Activated CD4-positive, alpha-beta T cell treated with anti-CD3 and anti-CD28 coated beads for 1 hour (primary cell): ENCODE data around the gene ZNF664.

ENCODE experiments used
- DNase-seq: peaks from one replicate; pipeline ENCODE4 v3.0.0-alpha.2; 2020

The ZNF664 gene

DNA sequence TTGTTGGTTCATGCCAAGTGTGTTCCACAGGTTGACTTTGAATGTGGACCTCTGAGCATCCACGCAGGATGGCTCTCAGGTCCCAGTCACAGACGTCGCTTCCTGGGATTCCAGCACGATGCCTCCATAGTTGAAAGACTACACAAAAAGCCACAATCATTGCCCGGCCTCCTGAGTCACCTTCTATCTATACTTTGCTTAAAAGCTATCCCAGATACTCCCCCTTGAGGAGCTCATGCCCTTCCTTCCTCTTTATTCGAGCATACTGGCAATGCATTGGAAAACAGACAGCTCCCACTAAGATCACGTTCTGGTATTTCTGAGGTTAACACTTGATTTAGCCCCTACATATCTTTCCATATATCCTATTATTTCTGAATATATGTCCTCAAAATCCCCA lies 40.1 kb downstream of the ZNF664 start:
- DNase-seq, result no peak

DNA sequence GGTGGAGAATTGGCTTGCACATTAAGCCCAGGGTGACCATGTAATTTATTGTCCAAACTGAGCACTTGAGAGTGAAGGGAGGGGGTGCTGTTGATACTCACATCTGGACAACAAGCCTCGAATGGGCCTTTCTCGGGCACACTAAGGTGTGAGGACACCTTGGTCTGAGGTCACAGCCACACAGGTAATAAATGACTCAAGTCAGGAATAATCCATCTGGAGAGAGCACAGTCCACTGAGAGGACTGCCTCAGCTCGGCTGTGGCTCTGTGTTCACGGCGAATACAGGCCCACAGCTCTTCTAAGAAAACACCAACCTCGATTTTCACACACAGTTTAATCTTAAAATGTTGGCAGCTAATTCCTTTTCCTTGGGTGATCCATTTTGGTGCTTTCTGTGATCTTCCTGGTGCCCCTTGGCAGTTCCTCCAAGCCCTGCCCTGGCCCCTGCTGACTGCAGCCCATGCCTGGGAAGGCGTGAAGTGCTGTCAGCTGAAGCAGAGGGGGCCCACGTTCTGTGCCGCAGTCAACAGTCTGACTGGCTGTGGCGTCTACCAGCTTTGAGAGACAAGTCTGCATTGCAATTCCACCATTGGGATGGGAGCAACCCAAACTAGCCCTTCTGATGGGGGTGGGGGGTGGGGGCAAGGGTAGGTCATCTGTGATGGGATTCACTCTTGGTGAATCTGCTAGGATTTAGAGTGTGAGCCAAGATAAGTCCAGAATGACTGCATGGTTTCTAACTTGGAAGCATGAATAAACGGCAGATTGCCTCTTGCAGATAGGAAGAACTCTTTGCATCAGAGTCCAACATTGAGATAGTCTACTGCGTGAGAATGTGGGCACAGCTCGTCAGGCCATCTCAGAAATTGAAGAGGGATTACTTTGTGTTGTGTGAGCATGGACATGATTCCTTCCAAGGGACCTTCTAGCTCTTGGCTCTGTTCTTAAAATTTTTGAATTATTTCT lies 42.8 kb downstream of the ZNF664 start:
- DNase-seq, result no peak

DNA sequence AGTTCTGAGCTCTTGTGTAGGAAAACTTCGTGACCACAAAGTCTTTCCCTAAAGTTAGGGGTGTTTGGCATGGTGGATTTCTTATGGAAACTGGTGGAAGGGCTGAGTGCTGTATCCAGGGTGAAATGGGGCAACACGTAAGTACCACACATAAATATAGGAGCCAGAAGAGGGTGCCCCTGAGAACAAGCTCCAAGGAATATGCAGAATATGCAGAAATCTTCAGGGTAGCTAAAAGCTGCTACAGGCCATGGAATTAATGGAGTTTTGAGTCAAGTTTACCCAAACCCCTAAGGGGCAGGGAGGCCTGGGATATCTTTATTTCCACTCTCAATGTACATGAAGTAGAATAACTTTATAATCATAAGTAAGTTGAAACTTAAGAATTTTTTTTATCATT lies 44.0 kb downstream of the ZNF664 start:
- no peak for DNase-seq

DNA sequence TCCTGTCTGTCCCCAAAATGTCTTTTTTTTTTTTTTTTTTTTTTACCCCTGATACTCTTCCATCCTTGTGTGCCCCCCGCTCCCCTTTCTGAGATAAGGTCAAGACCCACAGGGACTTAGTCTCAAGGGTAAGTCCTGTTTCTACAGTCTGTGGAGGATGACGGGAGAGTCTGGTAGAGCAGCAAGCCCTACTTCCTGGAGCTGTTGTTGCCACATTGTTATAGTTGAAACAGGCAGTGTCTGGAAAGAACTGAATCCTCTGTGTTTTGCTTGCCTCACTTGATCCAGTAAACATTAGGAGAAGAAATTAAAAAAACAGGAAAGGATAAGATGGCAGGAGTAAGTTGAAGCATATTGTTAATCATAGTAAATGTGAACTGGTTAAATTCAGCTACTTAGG lies 45.5 kb downstream of the ZNF664 start:
- DNase-seq, result no peak

DNA sequence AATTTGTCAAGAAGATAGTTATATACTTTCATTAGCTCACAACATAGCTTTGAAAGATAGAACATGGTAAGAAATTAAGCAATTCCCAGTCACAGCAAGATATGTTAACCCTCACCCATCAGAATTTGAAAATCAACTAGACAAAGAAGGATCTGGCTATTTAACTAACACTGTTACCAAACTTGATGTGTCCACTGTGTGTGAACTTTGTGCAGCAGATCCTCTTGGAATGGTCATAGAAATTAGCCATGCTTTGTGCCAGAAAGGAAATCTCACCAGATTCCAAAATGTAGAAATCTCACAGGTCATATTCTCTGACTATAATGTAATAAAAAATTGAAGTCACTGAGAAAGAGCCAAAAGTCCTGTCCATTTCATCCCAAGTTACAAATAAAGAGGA lies 46.1 kb downstream of the ZNF664 start:
- DNase-seq, result no peak

DNA sequence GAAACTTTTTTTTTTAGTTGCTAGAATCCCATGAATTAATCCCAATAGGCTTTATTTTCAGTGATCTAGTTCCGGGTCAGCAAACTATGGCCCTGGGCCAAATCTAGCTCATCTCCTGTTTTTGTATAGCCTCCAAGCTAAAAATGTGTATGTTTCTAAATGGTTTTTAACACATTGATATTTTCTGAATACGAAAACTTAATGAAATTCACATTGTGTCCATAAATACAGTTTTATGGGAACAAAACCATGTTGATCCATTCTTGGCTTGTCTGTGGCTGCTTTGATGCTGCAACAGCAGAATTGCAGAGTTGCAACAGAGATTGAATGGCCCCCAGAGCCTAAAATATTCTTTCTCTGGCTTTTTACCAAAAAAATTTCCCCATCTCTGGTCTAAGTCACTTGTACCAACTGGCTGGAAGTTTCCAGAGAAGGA lies 47.5 kb downstream of the ZNF664 start:
- DNase-seq, result no peak

DNA sequence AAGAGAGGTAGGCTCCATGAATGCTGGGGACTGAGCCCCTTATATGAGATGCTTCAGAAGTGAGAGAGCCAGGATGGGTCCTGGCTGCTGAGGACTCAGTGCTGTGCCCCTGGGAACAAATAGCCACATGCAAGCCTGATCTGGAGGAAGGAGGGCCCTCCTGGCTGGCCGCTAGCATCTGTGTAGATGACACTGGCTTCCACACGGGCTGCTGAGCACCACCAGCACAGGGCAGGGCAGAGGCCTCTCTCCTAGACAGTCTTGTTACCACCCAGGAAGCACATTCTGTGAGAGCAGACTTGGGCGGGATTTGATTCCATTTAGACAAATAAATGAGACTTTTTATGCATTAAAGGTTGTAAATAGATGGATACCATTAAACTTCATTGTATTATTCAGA lies 48.0 kb downstream of the ZNF664 start:
- DNase-seq, result no peak

DNA sequence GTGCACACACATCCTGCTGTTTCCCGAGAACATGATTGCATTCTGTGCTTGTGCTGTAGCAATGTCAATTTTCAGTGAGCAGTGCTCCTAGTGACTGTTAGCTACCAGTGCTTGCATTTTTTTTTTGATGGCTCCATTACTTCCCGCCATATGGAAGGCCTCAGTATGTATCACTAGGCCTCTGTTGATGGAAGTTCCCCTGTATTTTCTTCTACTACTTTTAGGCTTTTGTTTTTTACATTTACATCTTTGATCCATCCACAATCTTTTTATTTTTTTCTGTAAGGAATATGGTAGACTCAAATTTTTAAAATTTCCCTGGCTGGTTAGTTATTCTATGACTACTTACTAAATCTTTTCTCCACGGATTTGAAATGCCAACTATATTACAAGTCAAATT lies 49.1 kb downstream of the ZNF664 start:
- no peak for DNase-seq

DNA sequence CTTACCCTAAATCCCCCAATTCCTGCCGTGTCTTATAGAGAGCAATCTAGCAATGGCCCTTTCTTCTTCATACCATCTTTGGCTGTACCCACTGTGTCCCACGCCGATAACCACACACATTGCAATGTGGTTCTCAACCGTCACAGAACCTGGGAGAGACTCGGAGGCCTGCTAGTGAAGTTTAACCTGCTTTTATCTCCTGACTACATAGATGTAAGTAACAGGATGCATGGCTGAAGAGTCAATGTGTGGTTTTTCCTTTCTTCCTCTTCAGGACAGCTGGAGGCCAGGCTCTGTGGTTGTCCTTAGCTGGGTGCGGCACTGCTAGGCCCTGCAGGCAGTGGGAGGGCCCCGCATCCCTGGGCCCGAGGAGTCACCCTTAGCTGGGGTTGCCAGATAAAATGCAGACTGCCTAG lies 51.3 kb downstream of the ZNF664 start:
- no peak for DNase-seq

DNA sequence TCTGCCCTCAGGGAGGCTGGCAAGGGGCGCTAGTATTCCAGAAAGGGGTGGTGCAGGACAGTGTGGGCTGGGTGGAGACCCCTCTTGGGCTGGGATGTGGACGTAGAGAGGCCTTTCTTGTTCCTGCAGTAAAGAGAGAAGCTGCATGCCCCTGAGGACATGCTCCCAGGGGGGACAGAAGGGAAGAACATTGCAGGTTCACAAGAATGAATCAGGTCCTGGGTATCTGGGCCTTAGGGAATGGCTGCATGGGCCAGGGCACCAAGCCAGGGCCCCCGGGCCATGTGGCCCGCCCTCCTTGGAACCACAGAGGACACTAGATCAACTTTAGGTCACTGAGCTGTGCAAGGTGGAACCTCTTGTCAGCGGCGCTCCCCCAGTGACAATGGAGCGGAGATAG lies 51.8 kb downstream of the ZNF664 start:
- DNase-seq, result no peak

DNA sequence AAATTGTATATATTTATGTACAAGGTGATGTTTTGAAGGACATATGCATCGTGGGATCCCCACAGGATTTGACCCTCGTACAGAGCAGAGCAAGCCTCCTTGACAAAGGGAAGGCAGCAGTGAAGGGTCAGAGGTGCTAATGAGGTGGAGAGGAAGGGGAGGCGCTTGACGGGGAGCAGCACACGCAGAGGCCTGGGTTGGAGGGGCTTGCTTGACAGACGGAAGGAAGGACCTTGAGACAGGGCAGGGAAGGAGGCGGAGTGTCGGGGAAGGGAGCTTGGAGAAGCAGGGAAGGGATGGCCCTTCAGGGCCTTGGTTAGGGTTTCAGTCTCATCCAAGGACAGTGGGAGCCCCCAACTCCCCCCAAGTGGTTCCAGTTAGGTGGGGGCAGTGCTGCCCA lies 52.6 kb downstream of the ZNF664 start:
- no peak for DNase-seq

DNA sequence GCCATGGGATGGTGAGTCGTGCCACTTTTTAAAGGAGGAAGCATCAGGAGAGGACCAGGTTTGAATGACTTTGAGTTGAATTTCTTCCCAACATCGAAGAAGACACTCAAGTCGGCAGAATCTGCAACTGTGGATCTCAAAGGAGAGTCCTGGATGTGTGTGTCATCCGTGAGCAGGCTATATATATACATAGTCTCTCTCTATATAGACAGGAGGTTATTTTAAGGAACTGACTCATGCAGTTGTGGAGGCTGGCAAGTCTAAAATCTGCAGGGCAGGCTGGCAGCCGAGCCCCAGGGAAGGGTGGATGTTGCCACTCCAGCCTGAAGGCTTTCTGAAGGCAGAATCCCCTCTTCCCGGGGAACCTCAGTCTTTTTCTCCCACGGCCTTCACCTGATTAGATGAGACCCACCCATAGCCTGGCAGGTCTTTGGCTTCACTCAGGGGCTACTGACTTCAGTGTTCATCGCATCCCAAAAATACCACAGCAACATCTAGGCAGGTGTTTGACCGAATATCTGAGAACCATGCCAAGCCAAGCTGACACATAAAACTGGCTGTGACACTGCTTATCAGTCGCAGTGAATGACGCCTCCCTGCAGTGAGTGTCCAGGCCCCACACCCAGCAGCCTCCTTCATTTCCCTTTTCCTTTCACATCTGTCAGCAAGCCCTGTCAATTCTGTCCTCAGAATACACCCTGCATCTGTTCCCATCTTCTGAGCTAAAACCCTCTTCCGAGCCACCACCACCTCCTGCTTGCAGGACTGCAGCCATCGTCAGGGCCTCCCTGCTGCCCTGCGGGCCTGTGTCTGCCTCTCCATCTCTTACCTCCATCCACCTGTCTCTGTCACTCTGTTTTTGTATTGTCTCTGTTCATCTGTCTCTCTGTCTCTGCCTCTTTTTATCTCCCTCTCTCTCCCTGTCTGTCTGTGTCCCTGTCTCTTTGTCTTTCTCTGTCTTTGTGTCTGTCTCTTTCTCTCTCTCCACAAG lies 54.0 kb downstream of the ZNF664 start:
- no peak for DNase-seq

DNA sequence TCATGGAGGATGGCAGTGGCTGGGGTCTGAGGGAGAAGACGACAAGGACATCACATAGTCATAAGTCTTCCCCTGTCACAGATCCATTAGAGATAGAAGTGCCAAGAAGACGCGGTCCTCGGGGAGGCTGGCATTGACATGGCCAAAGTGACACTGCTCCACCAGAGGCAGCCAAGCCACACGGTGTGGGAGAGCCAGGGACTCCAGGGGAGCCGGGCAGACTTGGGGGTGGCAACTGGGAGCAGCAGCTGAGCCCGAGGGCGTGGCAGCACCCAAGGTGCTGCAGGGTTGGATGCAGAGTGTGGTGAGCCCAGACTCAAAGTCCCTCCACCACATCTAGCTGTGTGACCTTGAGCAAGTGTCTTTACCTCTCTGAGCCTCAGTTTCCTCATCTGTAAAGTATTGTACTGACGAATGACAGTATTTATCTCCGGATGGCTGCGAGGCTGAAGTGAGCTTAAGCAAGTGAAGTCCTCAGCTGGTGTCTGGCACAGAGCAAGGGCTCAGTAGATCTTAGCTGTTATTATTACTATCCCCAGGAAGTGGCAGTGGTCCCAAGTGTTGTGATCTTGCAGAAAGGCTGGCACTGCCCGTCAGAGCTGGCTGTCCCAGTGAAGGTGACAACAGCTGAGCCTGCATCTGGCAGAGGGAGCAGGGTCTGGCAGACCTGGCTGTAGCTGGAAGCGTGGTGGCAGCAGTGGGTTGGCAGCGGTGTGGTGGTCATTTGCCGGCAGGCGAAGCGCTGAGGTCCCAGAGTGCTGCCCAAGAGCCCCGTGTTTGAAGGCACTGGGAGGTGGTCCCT lies 54.9 kb downstream of the ZNF664 start:
- no peak for DNase-seq

DNA sequence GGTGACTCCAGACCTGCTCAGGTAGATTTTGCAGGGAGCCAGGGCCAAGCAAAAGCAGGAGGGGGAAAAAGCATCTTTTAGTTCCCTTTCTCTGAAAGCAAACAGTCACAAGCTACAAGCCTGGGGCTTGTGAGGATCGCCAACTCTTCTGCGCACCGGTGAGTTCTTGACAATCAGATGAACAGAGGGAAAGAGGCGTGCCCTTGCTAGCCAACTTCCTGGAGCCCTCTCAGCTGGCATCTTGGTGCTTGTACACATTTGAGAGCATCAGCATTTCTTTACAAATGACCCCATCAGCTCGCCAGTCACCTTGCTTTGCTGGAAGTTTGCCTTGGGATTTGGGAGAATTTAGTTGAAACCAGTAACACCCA lies 55.5 kb downstream of the ZNF664 start:
- no peak for DNase-seq

DNA sequence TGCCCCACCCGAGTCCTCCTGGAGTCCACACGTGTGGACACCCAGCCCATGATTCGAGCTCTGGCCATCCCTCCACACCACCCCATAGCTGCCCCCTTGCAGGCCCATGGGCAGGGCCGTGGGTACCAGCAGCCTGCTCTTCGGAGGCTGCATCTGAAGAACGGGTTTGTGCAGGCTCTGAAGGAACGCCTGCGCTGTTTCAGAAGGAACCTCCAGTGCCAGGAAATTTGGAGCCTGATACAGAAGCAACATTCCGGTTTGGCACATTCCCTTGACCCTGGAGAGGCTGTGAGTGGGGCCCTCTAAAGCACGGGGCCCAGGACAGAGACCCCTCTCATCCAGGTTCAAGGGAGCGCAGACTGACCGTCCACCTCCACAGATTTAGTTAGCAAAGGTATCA lies 57.0 kb downstream of the ZNF664 start:
- no peak for DNase-seq

DNA sequence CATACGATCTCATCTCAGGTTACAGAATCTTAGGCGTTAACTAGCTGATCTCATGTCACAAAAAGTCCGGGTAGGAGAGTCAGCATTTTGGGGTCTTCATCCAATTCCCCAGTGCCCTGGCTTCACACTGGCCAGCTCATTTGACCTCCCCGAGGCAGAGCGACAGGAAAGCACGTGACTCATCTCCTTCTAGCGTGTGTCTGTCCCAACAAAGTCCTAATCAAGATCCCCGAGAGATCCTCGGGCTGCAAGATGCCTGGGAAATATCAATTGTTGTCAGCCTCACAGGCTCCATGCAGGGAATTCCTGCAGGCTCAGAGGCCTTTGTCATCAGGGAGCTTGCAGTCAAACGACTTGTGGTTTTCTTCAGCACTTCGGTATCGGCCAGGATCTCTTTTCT lies 57.5 kb downstream of the ZNF664 start:
- DNase-seq, result no peak

DNA sequence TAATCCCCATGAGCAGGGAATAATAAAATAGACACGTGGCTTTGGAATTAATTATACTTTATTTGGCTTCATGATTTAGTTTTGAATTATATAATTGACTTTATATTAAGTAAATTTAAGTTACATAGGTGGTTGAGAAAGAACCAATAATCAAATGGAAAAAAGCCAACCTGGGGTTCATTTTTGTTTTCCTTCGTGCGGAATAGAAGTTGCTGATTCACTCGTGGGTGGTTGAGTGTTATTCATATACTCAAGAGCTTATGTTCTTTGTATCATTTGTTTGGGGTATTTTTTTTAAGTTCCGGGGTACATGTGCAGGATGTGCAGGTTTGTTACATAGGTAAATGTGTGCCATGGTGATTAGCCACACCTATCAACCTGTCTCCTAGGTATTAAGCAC lies 58.0 kb downstream of the ZNF664 start:
- DNase-seq, result no peak

DNA sequence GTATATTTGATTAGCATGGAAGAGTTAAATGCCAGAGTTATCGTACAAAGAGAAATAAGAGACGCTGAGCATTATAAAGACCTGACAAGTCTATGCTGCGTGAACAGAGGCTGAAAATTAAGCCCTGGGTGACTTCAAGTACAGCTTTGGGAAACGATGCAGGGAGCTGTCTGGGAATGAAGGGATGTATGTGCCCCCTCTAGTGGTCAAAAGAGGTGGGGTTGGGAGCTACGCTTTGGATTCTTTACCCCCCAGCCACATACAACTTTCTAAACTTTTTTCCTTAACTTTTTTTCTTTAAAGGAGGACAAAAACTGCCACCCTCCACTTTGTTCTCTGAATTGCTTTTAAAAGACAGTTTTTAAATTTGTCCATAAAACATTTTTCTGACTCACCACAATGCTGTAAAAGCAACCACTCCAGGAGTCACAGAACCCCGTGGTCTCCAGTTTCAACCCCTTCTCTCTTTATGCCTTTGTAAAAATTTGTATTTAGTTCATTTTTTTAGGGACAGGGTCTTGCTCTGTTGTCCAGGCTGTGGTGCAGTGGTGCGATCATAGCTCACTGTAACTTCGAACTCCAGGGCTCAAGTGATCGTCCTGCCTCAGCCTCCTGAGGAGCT lies 59.4 kb downstream of the ZNF664 start:
- no peak for DNase-seq

DNA sequence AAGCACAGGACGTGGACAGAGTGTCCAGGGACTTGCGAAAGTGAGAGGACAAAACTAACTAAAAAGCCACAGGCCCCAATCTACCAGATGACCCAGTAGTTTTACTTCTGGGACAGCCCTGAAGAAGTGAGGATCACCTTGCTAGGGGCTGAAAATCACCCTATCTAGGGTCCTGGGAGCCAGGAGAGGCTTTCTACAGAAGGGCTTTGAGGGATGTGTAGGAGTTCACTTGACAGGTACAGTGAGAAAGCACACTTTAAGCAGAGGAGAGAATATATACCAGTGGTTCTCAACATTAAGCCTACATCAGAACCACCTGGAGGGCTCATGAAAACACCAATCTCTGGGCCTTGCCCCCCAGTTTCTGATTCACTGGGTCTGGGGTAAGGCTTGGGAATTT lies 60.8 kb downstream of the ZNF664 start:
- DNase-seq, result no peak

DNA sequence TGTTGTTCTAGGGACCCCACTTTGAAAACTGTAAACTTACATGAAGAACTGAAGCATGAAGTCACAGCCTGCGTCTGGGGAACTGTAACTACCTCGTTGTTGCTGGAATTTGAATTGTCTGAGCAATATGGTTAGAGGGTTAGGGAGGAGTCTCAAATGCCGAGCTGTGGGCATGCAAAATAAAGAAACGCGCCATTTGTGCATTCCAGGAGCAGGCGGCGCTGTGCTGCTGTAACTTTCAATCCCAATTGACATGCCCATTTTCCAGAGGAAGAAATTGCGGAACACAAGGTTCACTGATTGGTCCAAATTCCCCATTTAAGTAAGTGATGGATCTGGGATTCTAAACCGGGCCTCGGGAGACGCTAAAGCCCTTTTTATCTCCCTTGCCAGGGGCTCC lies 61.3 kb downstream of the ZNF664 start:
- no peak for DNase-seq

DNA sequence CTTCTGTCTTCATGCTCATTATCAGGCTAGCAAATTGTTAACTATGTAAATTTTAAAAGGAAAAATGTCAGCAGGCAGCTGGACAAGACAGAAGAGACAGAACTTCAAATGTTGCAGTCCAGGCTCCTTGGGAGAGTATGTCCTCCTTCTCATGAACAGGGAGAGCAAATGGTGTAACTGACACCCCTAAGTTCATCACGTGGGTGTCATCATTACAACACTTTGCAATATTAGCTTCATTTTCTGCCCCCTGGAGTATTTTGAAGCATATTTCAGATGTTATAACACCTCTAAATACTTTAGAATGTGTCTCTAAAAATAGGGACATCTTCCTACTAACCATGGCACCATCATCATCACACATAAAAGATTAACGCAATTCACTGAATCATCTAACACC lies 62.1 kb downstream of the ZNF664 start:
- no peak for DNase-seq

DNA sequence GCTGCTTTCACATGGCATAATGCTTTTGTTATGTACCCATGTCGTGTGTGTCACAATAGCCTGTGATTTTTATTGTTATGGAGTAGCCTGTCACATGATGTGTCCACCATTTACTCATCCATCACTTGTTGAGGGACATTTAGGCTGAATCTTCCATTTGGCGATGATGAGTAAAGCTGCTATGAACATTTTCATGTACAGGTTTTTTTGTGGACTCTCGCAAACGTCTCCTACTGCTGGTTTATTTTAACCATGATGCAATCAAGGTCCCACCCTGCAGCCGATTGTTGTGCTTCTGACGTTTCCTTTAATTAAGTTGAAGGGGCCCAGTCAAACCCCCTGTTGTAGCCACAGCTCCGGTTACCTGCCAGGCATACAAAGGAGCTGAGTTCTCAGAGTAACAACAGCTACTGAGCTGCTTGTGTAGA lies 63.2 kb downstream of the ZNF664 start:
- DNase-seq, result no peak
